ENCODE results near the gene PLSCR4.

DNA sequence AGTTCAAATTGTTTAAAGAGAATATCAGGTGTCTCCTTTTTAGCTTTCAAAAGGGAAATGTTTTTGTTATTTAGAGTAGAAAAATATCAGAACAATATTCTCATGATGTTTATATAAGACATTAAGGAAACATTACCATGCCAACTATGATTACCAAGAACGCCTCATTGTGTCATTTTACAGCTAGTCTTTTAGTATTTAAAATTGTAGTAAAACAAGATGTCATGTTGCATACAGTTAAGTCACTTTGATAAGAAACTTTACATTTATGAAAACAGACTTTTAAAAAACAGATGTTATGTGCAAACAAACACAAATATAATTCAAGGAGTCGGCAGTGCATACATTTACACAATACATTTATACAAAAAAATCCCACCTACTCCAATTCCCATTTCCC is 4.4 kb downstream of the PLSCR4 start:
- TF ChIP-seq, protein P1, sequence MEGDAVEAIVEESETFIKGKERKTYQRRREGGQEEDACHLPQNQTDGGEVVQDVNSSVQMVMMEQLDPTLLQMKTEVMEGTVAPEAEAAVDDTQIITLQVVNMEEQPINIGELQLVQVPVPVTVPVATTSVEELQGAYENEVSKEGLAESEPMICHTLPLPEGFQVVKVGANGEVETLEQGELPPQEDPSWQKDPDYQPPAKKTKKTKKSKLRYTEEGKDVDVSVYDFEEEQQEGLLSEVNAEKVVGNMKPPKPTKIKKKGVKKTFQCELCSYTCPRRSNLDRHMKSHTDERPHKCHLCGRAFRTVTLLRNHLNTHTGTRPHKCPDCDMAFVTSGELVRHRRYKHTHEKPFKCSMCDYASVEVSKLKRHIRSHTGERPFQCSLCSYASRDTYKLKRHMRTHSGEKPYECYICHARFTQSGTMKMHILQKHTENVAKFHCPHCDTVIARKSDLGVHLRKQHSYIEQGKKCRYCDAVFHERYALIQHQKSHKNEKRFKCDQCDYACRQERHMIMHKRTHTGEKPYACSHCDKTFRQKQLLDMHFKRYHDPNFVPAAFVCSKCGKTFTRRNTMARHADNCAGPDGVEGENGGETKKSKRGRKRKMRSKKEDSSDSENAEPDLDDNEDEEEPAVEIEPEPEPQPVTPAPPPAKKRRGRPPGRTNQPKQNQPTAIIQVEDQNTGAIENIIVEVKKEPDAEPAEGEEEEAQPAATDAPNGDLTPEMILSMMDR (IDR thresholded peaks at IDR 0.05; ENCODE audit: low read depth, low read length, missing input control), result no peak
- TF ChIP-seq JUND (IDR thresholded peaks at IDR 0.05) (no peak), RXRA (IDR thresholded peaks at IDR 0.05) (no peak), FOXA1 (IDR thresholded peaks at IDR 0.05) (no peak), RAD21 (IDR thresholded peaks at IDR 0.05) (no peak), YY1 (IDR thresholded peaks at IDR 0.05) (no peak), GABPA (IDR thresholded peaks at IDR 0.05 in 1 of 2, conservative IDR thresholded peaks at IDR 0.05 in 1 of 2) (no peak), TAF1 (conservative IDR thresholded peaks at IDR 0.05) (no peak), SP1 (IDR thresholded peaks at IDR 0.05) (no peak), NR2F2 (IDR thresholded peaks at IDR 0.05) (no peak)
- TF ChIP-seq, protein P2, sequence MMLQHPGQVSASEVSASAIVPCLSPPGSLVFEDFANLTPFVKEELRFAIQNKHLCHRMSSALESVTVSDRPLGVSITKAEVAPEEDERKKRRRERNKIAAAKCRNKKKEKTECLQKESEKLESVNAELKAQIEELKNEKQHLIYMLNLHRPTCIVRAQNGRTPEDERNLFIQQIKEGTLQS (IDR thresholded peaks at IDR 0.05), result no peak
- TF ChIP-seq, protein P3, sequence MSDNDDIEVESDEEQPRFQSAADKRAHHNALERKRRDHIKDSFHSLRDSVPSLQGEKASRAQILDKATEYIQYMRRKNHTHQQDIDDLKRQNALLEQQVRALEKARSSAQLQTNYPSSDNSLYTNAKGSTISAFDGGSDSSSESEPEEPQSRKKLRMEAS (IDR thresholded peaks at IDR 0.05), result no peak
- TF ChIP-seq, protein P4, sequence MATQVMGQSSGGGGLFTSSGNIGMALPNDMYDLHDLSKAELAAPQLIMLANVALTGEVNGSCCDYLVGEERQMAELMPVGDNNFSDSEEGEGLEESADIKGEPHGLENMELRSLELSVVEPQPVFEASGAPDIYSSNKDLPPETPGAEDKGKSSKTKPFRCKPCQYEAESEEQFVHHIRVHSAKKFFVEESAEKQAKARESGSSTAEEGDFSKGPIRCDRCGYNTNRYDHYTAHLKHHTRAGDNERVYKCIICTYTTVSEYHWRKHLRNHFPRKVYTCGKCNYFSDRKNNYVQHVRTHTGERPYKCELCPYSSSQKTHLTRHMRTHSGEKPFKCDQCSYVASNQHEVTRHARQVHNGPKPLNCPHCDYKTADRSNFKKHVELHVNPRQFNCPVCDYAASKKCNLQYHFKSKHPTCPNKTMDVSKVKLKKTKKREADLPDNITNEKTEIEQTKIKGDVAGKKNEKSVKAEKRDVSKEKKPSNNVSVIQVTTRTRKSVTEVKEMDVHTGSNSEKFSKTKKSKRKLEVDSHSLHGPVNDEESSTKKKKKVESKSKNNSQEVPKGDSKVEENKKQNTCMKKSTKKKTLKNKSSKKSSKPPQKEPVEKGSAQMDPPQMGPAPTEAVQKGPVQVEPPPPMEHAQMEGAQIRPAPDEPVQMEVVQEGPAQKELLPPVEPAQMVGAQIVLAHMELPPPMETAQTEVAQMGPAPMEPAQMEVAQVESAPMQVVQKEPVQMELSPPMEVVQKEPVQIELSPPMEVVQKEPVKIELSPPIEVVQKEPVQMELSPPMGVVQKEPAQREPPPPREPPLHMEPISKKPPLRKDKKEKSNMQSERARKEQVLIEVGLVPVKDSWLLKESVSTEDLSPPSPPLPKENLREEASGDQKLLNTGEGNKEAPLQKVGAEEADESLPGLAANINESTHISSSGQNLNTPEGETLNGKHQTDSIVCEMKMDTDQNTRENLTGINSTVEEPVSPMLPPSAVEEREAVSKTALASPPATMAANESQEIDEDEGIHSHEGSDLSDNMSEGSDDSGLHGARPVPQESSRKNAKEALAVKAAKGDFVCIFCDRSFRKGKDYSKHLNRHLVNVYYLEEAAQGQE (IDR thresholded peaks at IDR 0.05), result no peak
- TF ChIP-seq, protein P5, sequence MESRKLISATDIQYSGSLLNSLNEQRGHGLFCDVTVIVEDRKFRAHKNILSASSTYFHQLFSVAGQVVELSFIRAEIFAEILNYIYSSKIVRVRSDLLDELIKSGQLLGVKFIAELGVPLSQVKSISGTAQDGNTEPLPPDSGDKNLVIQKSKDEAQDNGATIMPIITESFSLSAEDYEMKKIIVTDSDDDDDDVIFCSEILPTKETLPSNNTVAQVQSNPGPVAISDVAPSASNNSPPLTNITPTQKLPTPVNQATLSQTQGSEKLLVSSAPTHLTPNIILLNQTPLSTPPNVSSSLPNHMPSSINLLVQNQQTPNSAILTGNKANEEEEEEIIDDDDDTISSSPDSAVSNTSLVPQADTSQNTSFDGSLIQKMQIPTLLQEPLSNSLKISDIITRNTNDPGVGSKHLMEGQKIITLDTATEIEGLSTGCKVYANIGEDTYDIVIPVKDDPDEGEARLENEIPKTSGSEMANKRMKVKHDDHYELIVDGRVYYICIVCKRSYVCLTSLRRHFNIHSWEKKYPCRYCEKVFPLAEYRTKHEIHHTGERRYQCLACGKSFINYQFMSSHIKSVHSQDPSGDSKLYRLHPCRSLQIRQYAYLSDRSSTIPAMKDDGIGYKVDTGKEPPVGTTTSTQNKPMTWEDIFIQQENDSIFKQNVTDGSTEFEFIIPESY (IDR thresholded peaks at IDR 0.05), result no peak
